Measurements from ENCODE around the gene MFAP4.

The MFAP4 gene

GRCh38 chr17:19398301-19399181 lies 11.6 kb upstream of the MFAP4 start:
- in situ Hi-C loops (cut with HindIII; ENCODE audit: low sequenced_read_pairs): no loop called here
- no peak overlapping the region for H3K4me3 ChIP-seq (ENCODE audit: low read depth, low read length)
- no peak for DNase-seq (ENCODE audit: low read depth)
- TF ChIP-seq CTCF (IDR thresholded peaks at IDR 0.05; ENCODE audit: low read depth, low read length, missing control alignments): no peak

GRCh38 chr17:19397556-19398041 lies 10.6 kb upstream of the MFAP4 start:
- no peak for DNase-seq (ENCODE audit: low read depth)
- peak; percentile 20 for TF ChIP-seq CTCF (IDR thresholded peaks at IDR 0.05; ENCODE audit: low read depth, low read length, missing control alignments)
- in situ Hi-C loops (cut with HindIII; ENCODE audit: low sequenced_read_pairs): no loop called here
- H3K4me3 ChIP-seq (ENCODE audit: low read depth, low read length): no peak overlapping the region

GRCh38 chr17:19392303-19392702 lies 5.3 kb upstream of the MFAP4 start:
- no peak overlapping the region for H3K4me3 ChIP-seq (ENCODE audit: low read depth, low read length)
- no peak for DNase-seq (ENCODE audit: low read depth)
- in situ Hi-C loops (cut with HindIII; ENCODE audit: low sequenced_read_pairs): no loop called here
- no peak for TF ChIP-seq CTCF (IDR thresholded peaks at IDR 0.05; ENCODE audit: low read depth, low read length, missing control alignments)

- in situ Hi-C loops (cut with HindIII; ENCODE audit: low sequenced_read_pairs): no loop called here
- no peak overlapping the region for H3K4me3 ChIP-seq (ENCODE audit: low read depth, low read length)
- no peak for DNase-seq (ENCODE audit: low read depth)
- no peak for TF ChIP-seq CTCF (IDR thresholded peaks at IDR 0.05; ENCODE audit: low read depth, low read length, missing control alignments)
Observed at GRCh38 chr17:19391432-19391831, 4.4 kb upstream of the MFAP4 start.

- DNase-seq (ENCODE audit: low read depth): no peak
- H3K4me3 ChIP-seq (ENCODE audit: low read depth, low read length): no peak overlapping the region
- TF ChIP-seq CTCF (IDR thresholded peaks at IDR 0.05; ENCODE audit: low read depth, low read length, missing control alignments): no peak
- in situ Hi-C loops (cut with HindIII; ENCODE audit: low sequenced_read_pairs): no loop called here
Observed at GRCh38 chr17:19390951-19391350, 4.0 kb upstream of the MFAP4 start.

GRCh38 chr17:19388791-19389785 lies 2.1 kb upstream of the MFAP4 start:
- in situ Hi-C loops (cut with HindIII; ENCODE audit: low sequenced_read_pairs): no loop called here
- no peak for DNase-seq (ENCODE audit: low read depth)

More at GRCh38 chr17:19388791-19389785, 2.1 kb upstream of the MFAP4 start:
- no peak overlapping the region for H3K4me3 ChIP-seq (ENCODE audit: low read depth, low read length)
- TF ChIP-seq CTCF (IDR thresholded peaks at IDR 0.05; ENCODE audit: low read depth, low read length, missing control alignments): no peak

Data from astrocyte of the cerebellum (primary cell).